Activated T-cell treated with anti-CD3 and anti-CD28 coated beads for 24 hours (primary cell): ENCODE results near the gene TACC2.

Source experiments
- DNase-seq: peaks from one replicate; pipeline ENCODE4 v3.0.0-alpha.2; 2020; ENCODE audit warnings: low read depth

Gene TACC2

DNA sequence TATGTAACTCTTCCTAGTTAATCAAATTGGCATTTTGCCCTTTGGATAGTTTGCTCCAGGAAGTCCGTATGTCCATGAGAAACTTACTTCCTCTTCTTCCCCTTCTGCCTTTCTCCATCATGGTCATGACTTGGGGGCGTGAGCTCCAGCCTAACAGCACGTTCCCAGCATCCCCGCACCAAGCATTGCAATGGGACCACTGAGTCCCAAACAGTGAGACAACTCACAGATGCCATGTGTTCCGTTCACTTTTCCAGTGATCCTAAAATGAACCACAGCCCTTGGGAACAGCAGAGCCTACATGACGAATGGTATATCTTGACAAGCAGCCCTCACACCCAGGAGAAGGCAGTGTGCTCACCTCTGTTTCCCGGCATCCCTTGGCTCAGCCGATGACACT, 292.8 kb downstream of the TACC2 start:
- DNase-seq = no peak

DNA sequence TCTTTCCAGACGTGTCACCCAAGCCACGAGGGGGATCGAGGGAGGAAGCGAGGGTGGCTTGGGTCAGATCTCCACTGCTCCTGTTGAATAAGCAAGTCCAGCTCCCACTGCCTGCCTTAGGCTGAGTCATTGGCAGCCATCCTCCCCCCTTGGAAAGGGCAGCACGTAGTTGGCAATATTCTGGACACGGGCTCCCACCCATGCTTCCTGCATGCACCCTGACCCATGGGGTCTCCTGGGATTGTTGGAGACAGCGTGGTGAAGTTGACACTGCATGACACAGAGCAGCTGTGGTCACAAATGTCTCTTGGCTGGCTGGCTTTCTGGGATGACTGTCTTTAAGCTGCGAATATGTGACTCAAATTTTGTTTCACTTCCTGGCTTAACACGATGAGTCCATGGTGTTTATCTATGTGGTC, 293.3 kb downstream of the TACC2 start:
- no peak for DNase-seq

DNA sequence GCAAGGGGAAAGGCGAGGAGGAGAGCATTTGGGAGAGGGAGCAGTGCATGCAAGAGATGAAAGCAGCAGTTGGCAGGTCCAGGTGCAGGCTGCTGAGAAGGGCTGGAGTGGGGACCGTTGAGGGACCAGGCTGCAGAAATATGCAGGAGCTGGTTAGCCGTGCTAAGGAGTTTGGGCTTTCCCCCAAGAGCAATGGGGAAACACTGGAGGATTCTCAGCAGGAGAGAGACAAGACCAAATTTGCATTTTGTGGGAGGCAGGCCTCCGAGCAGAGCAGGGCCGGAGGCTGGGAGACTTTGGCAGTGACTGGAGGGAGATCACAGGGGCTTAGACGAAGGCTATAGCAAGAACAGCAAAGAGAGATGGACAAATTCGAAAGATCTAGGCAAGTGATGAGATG, 293.9 kb downstream of the TACC2 start:
- DNase-seq = no peak

DNA sequence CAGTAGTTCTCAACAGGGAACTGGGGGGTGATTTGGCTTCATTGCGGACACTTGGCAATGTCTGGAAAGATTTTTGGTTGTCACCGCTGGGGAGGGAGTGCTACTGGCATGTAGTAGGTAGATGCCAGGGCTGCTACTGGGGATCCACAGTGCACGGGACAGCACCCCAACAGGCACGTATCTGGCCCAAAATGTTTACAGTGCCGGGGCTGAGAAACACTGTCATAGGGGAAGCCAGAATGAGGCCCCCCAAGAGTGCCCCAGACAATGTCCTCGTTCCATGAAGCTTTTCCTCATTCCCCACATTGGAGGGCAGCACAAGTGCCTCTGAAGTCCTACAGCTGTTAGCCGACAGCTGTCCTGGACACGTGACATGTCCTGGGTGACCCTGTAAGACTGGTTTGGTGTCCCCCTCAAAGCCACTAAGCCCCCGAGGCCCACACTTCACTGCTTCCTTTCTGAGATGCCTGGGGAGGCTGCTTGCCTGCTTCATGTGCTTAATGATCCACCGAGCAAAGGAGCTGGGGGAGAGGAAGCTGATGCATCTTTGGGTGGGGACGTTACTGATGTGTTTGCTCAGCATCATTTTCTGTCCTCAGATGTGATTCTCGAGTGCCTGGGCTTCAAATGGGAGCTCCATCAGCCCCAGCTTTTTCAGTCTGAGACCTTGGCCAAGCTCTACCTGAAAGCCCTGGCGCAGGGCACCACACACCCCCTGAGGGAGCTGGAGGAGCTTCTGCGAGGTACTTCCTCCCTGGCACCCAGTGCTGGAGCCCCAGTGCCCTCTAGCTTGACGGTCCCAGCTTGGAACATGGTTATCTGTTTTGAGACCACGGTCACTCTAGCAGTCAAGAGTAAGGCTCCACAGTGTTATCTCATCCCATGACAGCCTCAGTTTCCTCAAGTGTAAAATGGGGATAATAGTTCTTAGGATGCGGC, 296.8 kb downstream of the TACC2 start:
- DNase-seq = no peak

DNA sequence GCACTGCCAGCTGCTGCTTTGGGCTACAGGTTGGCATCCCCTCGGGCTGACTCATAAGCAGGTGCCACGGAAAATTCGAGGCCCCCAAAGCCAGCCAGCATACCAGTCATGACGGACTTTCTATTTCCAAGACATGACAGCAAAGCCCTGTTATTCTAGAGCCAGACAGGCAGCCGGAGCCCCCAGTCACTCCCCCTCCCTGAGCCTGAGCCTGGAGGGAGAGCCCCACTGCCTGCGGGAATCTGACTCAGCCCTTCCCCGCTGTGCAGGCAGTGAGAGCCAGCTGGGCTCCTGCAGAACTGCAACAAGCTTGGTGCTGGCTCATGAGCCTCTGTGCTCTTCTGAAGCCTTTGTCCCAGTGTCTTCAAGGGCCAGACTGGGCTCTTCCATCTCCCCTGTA, 297.9 kb downstream of the TACC2 start:
- DNase-seq = no peak

DNA sequence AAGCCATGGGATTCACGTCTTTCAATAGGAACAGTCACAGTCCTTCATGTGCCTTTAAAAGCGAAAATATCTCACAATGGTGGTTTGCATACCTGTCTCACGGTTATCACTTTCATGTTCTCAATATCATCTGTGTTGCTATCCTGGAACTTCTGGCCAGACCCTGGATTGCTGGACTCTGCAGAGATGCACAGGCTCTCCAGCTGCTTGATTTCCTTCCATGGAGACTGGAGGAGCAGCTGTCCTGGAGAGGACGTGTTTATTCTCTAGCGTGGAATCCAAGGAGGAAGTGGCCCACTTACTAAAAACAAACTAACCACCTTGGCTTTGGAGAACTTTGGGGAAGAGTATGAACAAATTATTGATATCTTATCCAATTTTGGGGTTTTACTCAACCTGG, 298.6 kb downstream of the TACC2 start:
- no peak for DNase-seq

DNA sequence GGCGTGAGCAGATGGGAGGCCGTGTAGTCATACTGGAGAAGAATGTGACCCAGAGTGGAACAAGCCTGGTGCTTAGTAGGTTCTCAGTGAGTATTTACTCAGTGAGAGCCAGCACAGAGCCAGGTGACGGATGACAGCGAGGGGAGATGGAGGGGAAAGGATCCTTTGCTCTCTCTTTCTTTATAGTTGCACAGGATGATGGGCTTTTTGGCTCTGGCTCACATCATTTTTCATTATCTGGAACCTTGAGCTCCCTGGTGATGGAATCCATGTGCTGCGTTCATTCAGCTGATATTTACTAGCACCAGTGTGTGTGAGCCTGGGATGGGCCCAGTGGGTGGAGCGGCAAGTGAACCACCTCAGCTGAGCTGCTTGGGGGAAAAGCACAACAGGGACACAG, 299.3 kb downstream of the TACC2 start:
- no peak for DNase-seq

DNA sequence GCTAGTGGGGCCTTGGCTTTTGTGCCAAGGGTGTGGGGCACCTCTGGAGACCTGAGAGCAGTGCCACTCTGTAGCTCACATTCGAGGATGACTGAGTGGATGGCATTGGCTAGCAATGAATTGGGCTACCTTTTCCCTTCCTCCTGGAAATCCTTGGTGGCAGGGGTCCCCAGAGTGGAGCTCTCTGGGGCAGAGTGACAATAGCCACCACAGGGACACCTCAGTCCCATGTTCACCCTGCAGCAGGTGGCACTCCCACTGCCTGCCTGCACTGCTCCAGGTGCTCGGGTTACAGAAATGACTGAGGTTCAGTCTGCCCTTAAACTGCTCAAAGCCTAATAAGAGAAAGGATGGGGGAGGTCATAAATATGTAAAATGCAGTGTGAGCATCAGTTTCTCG, 300.0 kb downstream of the TACC2 start:
- DNase-seq = no peak

DNA sequence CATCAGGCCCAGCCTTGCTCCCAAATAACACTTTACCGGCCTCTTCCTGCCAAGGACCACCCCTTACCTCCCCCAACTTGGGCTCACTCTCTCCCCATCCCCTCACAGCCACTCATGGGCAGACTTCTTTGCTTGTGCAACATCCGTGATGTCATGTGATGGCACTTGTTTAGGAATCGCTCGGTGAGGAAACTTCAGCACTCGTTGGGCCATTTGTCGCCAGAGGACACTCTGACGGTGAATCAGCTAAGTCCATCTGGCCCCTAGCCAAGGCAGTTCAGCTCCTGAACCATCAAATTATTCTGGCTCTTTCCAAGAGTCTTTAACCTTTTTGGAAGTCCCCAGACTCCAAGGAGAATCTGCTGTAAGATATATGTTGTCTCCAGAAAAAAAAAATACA, 301.4 kb downstream of the TACC2 start:
- no peak for DNase-seq

DNA sequence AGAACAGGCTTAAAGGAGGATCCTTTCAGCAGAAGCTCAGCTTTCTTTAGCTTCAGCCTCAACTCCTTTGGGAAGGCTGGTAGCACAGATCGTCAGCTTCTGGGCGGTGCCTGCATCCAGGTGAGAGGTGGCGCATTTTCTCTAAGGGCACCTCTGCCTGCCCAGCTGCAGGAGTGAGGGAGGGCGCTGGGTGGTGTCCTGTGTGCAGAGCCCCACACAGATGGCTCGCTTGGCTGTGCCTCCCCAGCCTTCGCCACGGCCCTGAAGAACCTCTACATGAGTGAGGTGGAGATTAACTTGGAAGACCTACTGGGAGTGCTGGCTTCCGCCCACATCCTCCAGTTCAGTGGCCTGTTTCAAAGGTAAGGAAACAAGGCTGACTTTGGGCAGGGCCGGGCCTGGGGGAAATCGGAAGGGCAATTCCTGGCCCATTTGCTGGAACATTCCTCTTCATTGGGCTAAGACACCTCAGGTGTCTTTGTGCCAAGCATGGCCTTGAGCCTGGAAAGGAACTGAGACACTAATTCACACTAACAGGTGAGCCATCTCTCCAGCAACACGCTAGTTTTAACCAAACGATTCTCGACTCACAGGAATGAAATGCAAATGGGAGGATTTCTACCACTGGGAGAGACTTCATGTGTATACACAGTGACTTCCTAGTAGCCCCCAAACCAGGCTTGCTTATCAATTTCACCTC, 302.0 kb downstream of the TACC2 start:
- no peak for DNase-seq

DNA sequence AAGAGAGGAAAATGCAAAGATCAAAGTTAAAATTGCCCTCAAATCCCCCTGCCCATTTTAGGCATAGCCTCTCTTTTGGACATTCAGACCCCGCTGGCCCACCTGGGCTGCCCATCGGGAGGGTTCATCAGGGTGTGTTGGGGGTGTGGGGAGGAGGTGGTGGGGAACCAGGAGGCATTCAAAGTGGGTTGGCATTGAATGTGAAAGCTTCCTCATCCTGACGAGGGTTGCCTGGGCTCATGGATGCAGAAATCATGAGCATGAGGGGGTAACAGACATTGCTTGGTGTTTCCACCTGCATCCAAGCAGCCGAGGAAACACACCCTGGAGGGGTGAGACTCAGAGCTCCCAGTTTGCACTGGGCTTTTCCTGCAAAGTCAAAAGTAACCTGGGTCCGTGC, 302.8 kb downstream of the TACC2 start:
- DNase-seq = no peak

DNA sequence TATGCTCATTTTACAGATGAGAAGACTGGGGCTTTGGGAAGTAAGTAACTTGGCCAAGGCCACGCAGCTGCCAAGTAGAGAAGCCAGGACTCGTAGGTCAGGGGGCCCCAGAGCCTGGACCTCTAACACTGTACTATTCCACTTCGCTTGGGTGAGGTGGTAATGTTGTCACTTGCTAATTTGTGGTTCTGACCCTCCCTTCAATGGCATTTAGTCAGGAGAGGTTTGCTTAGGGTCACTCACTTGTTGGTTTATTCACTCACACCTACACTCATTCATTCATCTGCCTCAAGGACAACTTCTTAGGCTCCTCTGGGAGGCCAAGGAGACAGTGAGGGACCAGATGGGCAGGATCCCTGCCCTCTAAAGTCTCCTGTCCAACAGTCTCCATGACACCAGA, 303.4 kb downstream of the TACC2 start:
- no peak for DNase-seq

DNA sequence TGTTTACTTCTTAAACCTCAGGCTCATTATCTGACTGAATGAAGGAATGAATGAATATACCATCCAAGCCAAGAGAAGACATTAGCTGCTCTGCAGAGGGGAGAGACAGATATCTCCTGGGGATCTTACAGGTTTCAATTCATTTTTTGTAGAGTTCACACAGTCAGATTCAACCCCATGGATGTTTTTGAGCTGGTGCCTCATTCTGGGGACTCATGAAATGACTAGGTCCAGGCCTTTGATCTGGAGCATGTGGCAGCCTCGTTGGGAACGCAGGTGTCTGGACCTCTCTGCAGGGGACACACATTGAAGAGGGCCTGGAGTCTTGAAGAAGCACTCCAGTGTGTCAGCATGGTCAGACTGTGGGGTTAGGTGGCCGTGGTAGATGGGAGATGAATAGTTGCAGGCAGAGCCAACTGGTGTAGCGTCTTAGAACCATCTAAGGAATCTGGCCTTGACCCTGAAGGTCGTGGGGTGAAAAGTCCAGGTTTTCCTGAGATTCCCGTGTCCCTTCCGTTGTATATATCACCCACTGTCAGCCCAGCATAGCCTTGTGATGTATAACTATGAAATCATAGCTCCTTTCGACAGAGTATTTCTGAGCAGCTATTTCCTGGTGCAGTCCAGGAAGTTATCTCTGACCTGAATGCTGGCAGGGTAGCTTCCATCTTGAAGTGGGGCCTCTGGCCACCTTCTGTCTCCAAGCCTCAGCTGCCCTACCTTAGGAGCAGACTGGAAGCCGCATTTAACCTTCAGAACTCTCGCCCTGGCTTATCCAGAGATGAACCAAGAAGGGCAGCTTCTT, 304.4 kb downstream of the TACC2 start:
- no peak for DNase-seq

DNA sequence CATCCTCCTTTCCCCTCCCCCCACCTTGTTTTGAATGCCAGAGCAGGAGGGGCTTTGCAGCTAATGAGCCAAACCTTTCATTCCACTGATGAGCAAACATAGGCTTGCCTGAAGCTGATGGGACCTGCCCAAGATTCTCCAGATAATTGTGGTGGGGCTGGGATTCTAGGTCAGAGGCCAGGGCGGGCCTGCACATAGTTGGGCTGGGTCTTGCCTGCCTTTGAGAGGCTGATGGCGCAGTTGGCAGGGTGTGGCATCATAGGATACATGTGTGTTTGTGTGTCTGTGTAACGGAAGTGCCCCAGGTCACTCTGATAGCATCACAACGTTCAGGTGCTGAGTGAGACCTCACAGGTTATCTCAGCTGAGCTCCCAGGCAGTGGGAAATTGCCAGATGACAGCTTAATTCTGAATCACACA, 305.0 kb downstream of the TACC2 start:
- no peak for DNase-seq

DNA sequence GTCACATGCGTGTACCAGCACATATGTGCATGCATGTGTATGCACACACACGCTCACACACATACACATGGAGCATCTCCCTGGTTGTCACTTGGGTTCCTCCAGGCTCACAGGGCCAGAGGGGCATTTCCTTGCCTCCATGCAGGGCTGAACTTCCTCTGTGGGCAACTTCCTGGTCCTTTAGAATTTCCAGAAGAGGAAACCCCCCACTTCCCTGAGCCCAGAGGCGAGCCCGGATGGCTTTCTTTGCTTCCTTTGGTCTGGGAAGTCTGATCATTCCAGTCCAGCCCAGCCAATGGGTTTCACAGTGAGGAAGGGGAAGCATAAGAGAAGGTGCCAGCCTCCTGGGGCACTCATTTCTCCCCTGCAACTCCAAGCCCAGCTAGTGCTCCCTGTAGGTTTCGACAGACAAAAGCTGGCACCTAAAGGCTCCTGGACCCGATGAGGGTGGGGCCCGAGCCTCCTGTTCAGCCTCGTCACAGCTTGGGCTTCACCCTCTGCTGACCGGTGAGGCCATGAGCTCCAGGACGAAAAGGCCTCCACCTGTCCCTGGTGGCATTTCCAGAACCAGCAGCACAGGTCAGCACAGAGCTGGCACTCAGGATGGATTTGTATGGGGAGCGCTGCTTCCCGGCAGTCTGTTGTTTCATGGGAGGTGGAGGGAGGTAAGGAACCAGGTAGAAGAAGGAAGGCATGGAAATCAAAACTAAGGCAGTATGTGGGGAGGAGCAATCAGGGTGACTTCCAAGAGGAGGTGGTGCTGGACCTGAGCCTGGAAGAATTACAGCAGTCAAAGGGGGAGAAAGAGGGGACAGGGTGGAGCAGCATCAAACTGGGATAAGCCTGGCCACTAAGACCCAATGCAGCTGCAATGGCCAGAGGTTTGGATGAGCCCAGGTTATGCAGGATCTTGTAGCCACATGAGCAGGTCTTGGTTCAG, 305.8 kb downstream of the TACC2 start:
- no peak for DNase-seq

DNA sequence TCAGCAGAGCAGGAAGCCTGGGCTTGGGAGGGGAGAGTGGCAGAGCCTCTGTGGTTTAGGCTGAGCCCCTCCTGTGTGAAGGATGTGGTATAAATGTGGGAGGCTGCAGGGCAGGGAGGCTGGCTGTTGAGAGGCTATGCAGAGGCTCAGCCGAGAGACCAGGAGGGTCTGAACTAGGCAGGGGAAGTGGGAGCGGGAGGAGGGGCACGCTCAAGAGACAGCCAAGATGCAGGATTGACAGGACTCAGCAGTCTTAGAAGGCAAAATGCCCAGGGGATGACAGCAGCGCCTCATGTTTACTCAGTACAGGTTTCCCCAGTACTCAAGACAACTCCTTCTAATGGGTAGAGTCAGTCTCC, 306.5 kb downstream of the TACC2 start:
- DNase-seq = no peak

DNA sequence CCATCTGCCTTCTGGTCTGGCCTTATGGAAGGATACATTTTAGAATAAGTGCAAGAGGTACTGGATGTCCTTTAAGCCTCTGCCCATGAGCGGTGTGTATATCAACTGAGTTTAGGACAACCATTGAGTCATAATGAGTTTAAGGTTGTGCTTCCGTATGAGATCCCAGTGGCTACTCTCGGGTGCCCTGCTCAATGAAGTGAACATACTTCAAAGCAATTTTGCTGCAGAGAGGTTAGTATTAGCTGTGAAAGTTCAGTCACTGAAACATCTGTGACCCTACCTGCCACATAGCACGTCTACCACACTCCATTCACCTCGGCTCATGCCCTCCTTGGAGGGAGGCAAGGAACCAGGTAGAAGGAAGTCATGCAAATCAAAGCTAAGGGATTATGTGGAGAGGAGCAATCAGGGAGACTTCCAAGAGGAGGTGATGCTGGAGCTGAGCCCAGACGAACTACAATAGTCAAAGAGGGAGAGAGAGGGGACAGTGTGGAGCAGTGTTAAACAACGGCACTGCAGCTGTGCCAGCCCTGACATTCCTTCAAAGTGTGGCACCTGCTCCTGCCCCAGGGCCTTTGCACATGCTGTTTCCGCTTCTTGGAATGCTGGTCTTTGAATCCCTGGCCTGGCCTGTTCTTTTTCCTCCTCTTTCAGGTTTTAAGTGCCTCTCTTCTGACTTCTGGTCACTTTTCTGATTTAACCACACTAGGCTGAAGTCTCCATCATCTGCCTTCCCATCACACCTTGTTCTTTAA, 307.6 kb downstream of the TACC2 start:
- no peak for DNase-seq

DNA sequence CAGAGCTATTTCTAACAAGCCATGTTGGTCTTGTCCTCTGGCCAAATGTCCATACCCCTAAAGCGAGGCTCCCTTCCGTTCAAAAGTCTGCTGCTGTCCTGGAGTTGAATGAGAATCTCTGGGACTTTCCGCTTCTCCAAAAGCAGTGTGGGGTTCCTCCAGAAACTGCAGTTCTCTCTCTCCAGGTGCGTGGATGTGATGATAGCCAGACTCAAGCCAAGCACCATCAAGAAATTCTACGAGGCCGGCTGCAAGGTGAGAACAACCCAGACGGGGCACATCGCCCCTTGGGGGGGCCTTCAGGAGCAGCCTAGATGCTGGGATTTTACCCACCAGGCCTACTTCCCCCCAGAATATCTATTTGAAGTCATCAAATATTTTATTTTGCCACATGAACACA, 308.6 kb downstream of the TACC2 start:
- DNase-seq = no peak

DNA sequence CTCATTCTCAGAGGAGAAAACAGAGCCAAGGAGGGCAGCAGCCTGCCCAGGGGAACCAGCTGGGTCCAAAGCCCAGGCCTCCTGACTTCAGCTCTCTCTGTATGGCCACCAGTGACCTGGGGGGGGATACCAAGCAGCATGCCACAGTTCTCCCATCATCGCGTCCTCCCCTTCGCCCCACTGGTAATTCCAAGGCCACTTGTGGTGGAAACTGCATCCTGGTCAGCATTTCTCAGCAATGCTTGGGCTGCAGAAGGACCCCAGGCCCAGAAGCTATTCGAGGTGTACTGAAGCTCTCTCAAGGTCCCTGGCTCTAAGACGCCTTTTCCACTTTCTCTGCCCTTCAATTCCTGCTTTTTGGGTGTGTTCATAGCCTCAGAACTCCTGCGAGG, 309.2 kb downstream of the TACC2 start:
- DNase-seq = no peak

DNA sequence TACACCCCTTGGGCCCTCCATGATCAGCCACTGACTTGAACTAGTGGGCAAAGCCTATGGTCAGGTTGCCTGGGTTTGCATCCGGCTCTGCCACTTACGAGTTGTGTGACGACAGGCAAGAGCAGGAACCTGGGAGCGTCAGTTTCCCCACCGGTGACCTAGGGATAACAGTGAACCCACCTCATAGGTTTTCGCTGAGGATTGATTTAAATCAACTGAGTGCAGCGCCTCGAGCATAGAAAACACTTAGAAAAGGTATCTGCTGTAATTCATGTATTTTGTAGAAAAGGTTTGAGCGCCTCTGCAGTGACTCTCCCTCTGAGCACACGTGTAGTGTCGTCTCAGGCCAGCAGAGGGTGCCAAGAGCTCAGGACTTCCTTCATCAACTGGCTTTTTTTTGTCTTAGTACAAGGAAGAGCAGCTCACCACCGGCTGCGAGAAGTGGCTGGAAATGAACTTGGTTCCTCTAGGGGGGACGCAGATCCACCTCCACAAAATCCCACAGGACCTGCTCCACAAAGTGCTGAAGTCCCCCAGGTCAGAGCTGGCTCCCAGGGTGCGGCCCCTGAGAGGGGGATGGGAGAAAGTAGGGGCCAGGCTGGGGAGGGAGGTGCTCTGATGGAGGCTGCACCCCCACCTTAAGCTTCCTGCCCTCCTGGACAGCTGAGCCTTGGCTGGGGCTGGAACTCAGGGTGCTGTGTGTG, 309.8 kb downstream of the TACC2 start:
- peak; percentile 54 for DNase-seq
